ENCODE data around the gene GCNT1. TPM values are rescaled to one million over a fixed set of nuclear protein-coding genes. Genes with fewer than 3 reads are reported as not detected.

Gene GCNT1
- total RNA-seq, 1 experiment from 2014 or later: 0.28 TPM

DNA sequence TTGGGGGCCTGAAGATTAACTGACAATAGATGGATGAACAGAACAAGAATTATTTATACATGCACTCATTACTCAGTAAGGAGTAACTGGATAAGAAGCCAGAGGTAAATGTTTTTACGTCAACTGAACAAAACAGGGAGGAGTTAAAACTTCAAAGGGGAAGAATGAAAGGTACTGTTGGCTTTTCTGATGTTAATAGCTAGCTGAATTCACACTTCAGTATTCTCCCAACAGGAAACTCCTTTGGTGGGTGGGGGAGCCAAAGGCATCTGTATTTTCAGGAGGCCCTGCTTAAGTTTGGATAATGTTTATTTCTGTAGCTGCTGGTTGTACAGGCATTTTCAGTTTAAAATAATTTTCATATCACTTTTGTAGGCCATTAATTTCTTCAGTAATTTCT lies 41.6 kb upstream of the GCNT1 start:
- Histone ChIP-seq H3K4me1 (ENCODE audit: control insufficient read depth, insufficient read depth, low read length) (no peaks in the 10 kb centered on the region), H3K27me3 (ENCODE audit: control insufficient read depth, insufficient read depth, low read length) (no peaks in the 10 kb centered on the region), H3K4me3 (ENCODE audit: low read depth in 2 of 2, low read length in 2 of 2) (no peak overlapping the region), H3K9me3 (ENCODE audit: control insufficient read depth, insufficient read depth, low read depth, low read length) (no peaks in the 10 kb centered on the region), H3K27ac (ENCODE audit: low read length) (no peak overlapping the region), H3K36me3 (ENCODE audit: control insufficient read depth, insufficient read depth, low read length) (no peaks in the 10 kb centered on the region)
- intact Hi-C loops (cut with micrococcal nuclease; ENCODE audit: unreplicated experiment): no loop called here
- DNase-seq (ENCODE audit: low read depth, low spot score): no peak
- no peak for ATAC-seq
- in situ Hi-C loops (cut with HindIII; ENCODE audit: low pct_unique_long_range_greater_than_20kb, low sequenced_read_pairs): no loop called here
- ChIA-PET CTCF (no interaction called here), POLR2A (no interaction called here)
- no TSS peak for BruUV-seq (replicated peaks)
- no peak for TF ChIP-seq SIN3A (IDR thresholded peaks at IDR 0.05; ENCODE audit: borderline replicate concordance, insufficient read depth, low read depth, low read length)
- no peak for TF ChIP-seq POLR2AphosphoS5 (IDR thresholded peaks at IDR 0.05; ENCODE audit: low read depth, low read length)
- TF ChIP-seq, protein P1, sequence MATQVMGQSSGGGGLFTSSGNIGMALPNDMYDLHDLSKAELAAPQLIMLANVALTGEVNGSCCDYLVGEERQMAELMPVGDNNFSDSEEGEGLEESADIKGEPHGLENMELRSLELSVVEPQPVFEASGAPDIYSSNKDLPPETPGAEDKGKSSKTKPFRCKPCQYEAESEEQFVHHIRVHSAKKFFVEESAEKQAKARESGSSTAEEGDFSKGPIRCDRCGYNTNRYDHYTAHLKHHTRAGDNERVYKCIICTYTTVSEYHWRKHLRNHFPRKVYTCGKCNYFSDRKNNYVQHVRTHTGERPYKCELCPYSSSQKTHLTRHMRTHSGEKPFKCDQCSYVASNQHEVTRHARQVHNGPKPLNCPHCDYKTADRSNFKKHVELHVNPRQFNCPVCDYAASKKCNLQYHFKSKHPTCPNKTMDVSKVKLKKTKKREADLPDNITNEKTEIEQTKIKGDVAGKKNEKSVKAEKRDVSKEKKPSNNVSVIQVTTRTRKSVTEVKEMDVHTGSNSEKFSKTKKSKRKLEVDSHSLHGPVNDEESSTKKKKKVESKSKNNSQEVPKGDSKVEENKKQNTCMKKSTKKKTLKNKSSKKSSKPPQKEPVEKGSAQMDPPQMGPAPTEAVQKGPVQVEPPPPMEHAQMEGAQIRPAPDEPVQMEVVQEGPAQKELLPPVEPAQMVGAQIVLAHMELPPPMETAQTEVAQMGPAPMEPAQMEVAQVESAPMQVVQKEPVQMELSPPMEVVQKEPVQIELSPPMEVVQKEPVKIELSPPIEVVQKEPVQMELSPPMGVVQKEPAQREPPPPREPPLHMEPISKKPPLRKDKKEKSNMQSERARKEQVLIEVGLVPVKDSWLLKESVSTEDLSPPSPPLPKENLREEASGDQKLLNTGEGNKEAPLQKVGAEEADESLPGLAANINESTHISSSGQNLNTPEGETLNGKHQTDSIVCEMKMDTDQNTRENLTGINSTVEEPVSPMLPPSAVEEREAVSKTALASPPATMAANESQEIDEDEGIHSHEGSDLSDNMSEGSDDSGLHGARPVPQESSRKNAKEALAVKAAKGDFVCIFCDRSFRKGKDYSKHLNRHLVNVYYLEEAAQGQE (IDR thresholded peaks at IDR 0.05; ENCODE audit: insufficient read depth in 1 of 2, low read depth in 2 of 2, low read length in 1 of 2): no peak
- TF ChIP-seq, protein P2, sequence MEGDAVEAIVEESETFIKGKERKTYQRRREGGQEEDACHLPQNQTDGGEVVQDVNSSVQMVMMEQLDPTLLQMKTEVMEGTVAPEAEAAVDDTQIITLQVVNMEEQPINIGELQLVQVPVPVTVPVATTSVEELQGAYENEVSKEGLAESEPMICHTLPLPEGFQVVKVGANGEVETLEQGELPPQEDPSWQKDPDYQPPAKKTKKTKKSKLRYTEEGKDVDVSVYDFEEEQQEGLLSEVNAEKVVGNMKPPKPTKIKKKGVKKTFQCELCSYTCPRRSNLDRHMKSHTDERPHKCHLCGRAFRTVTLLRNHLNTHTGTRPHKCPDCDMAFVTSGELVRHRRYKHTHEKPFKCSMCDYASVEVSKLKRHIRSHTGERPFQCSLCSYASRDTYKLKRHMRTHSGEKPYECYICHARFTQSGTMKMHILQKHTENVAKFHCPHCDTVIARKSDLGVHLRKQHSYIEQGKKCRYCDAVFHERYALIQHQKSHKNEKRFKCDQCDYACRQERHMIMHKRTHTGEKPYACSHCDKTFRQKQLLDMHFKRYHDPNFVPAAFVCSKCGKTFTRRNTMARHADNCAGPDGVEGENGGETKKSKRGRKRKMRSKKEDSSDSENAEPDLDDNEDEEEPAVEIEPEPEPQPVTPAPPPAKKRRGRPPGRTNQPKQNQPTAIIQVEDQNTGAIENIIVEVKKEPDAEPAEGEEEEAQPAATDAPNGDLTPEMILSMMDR (IDR thresholded peaks at IDR 0.05): no peak
- TF ChIP-seq TCF7L2 (IDR thresholded peaks at IDR 0.05; ENCODE audit: low read depth, low read length): no peak

DNA sequence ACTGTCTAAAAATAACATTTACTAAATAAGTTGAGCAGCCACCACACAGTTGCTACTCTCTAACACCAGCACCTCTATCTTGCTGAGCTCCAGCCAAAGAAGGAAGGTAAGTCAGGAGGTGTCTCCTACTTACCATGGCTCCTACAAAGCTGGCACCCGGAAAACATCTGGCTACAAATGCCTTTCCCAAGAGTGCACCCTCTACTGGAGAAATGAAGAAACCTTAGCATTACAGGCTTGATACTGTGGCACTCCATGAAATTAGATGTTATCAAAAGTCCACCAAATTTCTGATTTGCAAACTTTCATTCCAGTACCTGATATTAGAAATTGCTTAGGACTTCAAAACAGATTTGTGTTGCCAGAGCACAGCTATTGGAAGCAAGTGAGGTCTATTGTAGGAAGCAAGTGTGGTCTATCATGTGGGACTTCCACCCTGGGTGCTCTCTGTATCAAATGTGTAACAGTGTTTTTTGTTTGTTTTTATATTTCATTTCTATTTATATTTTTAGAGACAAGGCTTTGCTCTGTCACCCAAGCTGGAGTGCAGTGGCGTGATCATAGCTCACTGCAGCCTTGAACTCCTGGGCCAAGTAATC lies 39.1 kb upstream of the GCNT1 start:
- in situ Hi-C loops (cut with HindIII; ENCODE audit: low pct_unique_long_range_greater_than_20kb, low sequenced_read_pairs): no loop called here
- CTCF ChIA-PET: no interaction called here
- no TSS peak for BruUV-seq (replicated peaks)

More for the DNA sequence above, 39.1 kb upstream of the GCNT1 start:
- no peaks in the 10 kb centered on the region for H3K4me1 ChIP-seq (ENCODE audit: control insufficient read depth, insufficient read depth, low read length)
- TF ChIP-seq, protein P2 (IDR thresholded peaks at IDR 0.05): peak; percentile 70
- TF ChIP-seq POLR2AphosphoS5 (IDR thresholded peaks at IDR 0.05; ENCODE audit: low read depth, low read length) (no peak), SIN3A (IDR thresholded peaks at IDR 0.05; ENCODE audit: borderline replicate concordance, insufficient read depth, low read depth, low read length) (no peak), TCF7L2 (IDR thresholded peaks at IDR 0.05; ENCODE audit: low read depth, low read length) (no peak)
- TF ChIP-seq, protein P1 (IDR thresholded peaks at IDR 0.05; ENCODE audit: insufficient read depth in 1 of 2, low read depth in 2 of 2, low read length in 1 of 2): no peak
- DNase-seq (ENCODE audit: low read depth, low spot score) (no peak), ATAC-seq (no peak)
- no peaks in the 10 kb centered on the region for H3K27me3 ChIP-seq (ENCODE audit: control insufficient read depth, insufficient read depth, low read length)
- POLR2A ChIA-PET: no interaction called here
- no peak overlapping the region for H3K27ac ChIP-seq (ENCODE audit: low read length)
- no peaks in the 10 kb centered on the region for H3K36me3 ChIP-seq (ENCODE audit: control insufficient read depth, insufficient read depth, low read length)
- no peak overlapping the region for H3K4me3 ChIP-seq (ENCODE audit: low read depth in 2 of 2, low read length in 2 of 2)
- no peaks in the 10 kb centered on the region for H3K9me3 ChIP-seq (ENCODE audit: control insufficient read depth, insufficient read depth, low read depth, low read length)
- intact Hi-C loops (cut with micrococcal nuclease; ENCODE audit: unreplicated experiment): no loop called here

Measured in Panc1 (cell line).